Measurements from ENCODE around the gene ANKRD42. TPM values are rescaled to one million over a fixed set of nuclear protein-coding genes. Genes with fewer than 3 reads are reported as not detected.

ANKRD42 gene
- polyA plus RNA-seq, 1 of the 3 experiments (the other 2 are of a cell fraction), result 13.3 TPM

DNA sequence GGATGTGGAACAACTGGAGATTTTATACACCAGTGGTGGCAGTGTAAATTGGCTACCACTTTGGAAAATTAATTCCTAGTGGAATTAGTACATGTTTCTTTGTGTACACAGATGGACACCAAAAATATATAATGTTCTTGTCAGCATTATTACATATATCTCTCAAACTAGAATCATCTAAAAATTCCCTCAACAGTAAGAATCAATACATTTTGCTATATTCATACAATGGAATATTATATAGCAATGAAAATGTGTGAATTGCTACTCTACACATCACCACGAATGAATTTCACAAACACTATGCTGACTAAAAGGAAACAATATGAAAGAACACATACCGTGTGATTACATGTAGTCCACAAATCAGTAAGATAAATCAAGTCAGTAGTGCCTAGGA lies 58.8 kb downstream of the ANKRD42 start:
- H2AFZ ChIP-seq (ENCODE audit: low read depth), result no peak overlapping the region
- WGBS (ENCODE audit: low lambda C conversion rate), result 91% methylated on average over 2 of the region's 2 CpGs

DNA sequence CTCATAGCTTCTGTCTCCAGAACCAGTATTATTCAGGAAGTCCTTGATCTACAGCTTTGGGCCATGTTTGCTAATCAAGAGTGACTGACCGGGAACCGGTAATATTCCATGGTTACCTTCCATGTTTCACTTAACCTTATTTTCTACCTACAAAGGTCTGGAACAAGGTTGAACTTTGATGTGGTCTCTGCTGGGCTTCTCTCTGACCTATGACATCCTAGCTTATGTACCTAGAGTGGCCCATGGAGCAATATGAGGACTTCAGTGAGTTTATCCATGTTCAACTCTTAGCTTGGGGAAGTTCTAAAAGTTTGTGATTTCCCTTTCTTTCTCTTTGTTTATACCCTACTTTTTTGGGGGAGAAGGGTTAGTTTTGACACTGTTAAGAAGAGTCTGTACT lies 59.4 kb downstream of the ANKRD42 start:
- H3K4me2 ChIP-seq, result no peak overlapping the region
- TF ChIP-seq TCF12 (IDR thresholded peaks at IDR 0.05) (no peak), RCOR1 (IDR thresholded peaks at IDR 0.05; ENCODE audit: low read length) (no peak), RFX5 (IDR thresholded peaks at IDR 0.05; ENCODE audit: low read length) (no peak), EZH2phosphoT487 (IDR thresholded peaks at IDR 0.05; ENCODE audit: borderline replicate concordance, low read depth) (no peak), EP300 (IDR thresholded peaks at IDR 0.05; ENCODE audit: borderline replicate concordance in 1 of 2, low read depth in 1 of 2, low read length in 1 of 2) (no peak), SIN3A (IDR thresholded peaks at IDR 0.05; ENCODE audit: borderline replicate concordance, low read depth, low read length) (no peak), SMC3 (IDR thresholded peaks at IDR 0.05; ENCODE audit: low read depth, low read length) (no peak), JUND (IDR thresholded peaks at IDR 0.05) (no peak), FOXJ3 (CRISPR knock-in tag; IDR thresholded peaks at IDR 0.05) (no peak), MEF2A (IDR thresholded peaks at IDR 0.05; ENCODE audit: borderline replicate concordance, low read depth) (no peak)
- TF ChIP-seq, protein P1, sequence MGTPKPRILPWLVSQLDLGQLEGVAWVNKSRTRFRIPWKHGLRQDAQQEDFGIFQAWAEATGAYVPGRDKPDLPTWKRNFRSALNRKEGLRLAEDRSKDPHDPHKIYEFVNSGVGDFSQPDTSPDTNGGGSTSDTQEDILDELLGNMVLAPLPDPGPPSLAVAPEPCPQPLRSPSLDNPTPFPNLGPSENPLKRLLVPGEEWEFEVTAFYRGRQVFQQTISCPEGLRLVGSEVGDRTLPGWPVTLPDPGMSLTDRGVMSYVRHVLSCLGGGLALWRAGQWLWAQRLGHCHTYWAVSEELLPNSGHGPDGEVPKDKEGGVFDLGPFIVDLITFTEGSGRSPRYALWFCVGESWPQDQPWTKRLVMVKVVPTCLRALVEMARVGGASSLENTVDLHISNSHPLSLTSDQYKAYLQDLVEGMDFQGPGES (IDR thresholded peaks at IDR 0.05; ENCODE audit: low read depth, low read length), result no peak
- TF ChIP-seq, protein P2, sequence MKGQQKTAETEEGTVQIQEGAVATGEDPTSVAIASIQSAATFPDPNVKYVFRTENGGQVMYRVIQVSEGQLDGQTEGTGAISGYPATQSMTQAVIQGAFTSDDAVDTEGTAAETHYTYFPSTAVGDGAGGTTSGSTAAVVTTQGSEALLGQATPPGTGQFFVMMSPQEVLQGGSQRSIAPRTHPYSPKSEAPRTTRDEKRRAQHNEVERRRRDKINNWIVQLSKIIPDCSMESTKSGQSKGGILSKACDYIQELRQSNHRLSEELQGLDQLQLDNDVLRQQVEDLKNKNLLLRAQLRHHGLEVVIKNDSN (IDR thresholded peaks at IDR 0.05; ENCODE audit: borderline replicate concordance, low read depth), result no peak
- H2AFZ ChIP-seq (ENCODE audit: low read depth), result no peak overlapping the region
- no peak overlapping the region for H3K4me3 ChIP-seq (ENCODE audit: low read depth in 2 of 2, low read length in 1 of 2)
- H3F3A ChIP-seq (replicated peaks; ENCODE audit: insufficient read depth), result peaks cover 10% of the 10 kb centered on the region
- CTCF ChIA-PET, result interaction anchor here (0.9 to 1.2 kb wide), 3 partner anchors 9 to 575 kb away, joined by 3 to 5 read pairs (median 4); no protein-coding TSS in a partner anchor
- H3K36me3 ChIP-seq (replicated peaks in 1 of 2; ENCODE audit: control insufficient read depth in 1 of 2, insufficient read depth in 2 of 2, low read length in 1 of 2), result peaks cover 39 to 44% of the 10 kb centered on the region in 2 experiments
- no peaks in the 10 kb centered on the region for H3K9me2 ChIP-seq
- peaks cover 0 to 6% of the 10 kb centered on the region in 2 experiments; a peak in 1 of 4 replicates for H3K4me1 ChIP-seq (ENCODE audit: control insufficient read depth in 1 of 2, insufficient read depth in 2 of 2, low read depth in 1 of 2, low read length in 1 of 2)
- no peaks in the 10 kb centered on the region for H3K27me3 ChIP-seq (ENCODE audit: insufficient read depth)
- DNase-seq, result no peak
- H3K27ac ChIP-seq (ENCODE audit: low read depth in 2 of 2, low read length in 1 of 2), result no peak overlapping the region
- POLR2A ChIA-PET, result no interaction called here
- no peaks in the 10 kb centered on the region for H4K20me1 ChIP-seq (ENCODE audit: insufficient read depth)
- H3K9me3 ChIP-seq, result no peaks in the 10 kb centered on the region
- no peak overlapping the region for H3K9ac ChIP-seq
- 97% methylated on average over 2 of the region's 2 CpGs for WGBS (ENCODE audit: low lambda C conversion rate)
- H3K79me2 ChIP-seq (ENCODE audit: insufficient read depth), result no peaks in the 10 kb centered on the region

More for the DNA sequence above, 58.8 kb downstream of the ANKRD42 start:
- H3F3A ChIP-seq (replicated peaks; ENCODE audit: insufficient read depth), result peaks cover 10% of the 10 kb centered on the region
- ChIA-PET CTCF (interaction anchor here (0.9 to 1.2 kb wide), 3 partner anchors 8 to 576 kb away, joined by 3 to 5 read pairs (median 4); no protein-coding TSS in a partner anchor), POLR2A (no interaction called here)
- no peaks in the 10 kb centered on the region for H4K20me1 ChIP-seq (ENCODE audit: insufficient read depth)
- H3K4me2 ChIP-seq, result no peak overlapping the region
- no peak for DNase-seq
- H3K4me1 ChIP-seq (ENCODE audit: control insufficient read depth in 1 of 2, insufficient read depth in 2 of 2, low read depth in 1 of 2, low read length in 1 of 2), result 0 out of 4 replicates have a peak, but pooled peaks cover 0 to 3% of the 10 kb centered on the region in 2 experiments
- H3K79me2 ChIP-seq (ENCODE audit: insufficient read depth), result no peaks in the 10 kb centered on the region
- H3K9me3 ChIP-seq, result no peaks in the 10 kb centered on the region
- no peaks in the 10 kb centered on the region for H3K9me2 ChIP-seq
- no peaks in the 10 kb centered on the region for H3K27me3 ChIP-seq (ENCODE audit: insufficient read depth)
- H3K27ac ChIP-seq (ENCODE audit: low read depth in 2 of 2, low read length in 1 of 2), result no peak overlapping the region
- TF ChIP-seq, protein P3, sequence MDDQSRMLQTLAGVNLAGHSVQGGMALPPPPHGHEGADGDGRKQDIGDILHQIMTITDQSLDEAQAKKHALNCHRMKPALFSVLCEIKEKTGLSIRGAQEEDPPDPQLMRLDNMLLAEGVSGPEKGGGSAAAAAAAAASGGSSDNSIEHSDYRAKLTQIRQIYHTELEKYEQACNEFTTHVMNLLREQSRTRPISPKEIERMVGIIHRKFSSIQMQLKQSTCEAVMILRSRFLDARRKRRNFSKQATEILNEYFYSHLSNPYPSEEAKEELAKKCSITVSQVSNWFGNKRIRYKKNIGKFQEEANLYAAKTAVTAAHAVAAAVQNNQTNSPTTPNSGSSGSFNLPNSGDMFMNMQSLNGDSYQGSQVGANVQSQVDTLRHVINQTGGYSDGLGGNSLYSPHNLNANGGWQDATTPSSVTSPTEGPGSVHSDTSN (IDR thresholded peaks at IDR 0.05), result no peak
- TF ChIP-seq POLR2AphosphoS5 (IDR thresholded peaks at IDR 0.05; ENCODE audit: low read depth, low read length), result no peak
- no peak for TF ChIP-seq RXRA (IDR thresholded peaks at IDR 0.05; ENCODE audit: borderline replicate concordance, low read depth)
- no peak for TF ChIP-seq NFIC (IDR thresholded peaks at IDR 0.05; ENCODE audit: borderline replicate concordance)
- no peak for TF ChIP-seq FOXM1 (IDR thresholded peaks at IDR 0.05; ENCODE audit: low read depth)
- no peak for TF ChIP-seq JUND (IDR thresholded peaks at IDR 0.05)
- TF ChIP-seq MEF2A (IDR thresholded peaks at IDR 0.05; ENCODE audit: borderline replicate concordance, low read depth), result no peak
- TF ChIP-seq, protein P4, sequence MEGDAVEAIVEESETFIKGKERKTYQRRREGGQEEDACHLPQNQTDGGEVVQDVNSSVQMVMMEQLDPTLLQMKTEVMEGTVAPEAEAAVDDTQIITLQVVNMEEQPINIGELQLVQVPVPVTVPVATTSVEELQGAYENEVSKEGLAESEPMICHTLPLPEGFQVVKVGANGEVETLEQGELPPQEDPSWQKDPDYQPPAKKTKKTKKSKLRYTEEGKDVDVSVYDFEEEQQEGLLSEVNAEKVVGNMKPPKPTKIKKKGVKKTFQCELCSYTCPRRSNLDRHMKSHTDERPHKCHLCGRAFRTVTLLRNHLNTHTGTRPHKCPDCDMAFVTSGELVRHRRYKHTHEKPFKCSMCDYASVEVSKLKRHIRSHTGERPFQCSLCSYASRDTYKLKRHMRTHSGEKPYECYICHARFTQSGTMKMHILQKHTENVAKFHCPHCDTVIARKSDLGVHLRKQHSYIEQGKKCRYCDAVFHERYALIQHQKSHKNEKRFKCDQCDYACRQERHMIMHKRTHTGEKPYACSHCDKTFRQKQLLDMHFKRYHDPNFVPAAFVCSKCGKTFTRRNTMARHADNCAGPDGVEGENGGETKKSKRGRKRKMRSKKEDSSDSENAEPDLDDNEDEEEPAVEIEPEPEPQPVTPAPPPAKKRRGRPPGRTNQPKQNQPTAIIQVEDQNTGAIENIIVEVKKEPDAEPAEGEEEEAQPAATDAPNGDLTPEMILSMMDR (IDR thresholded peaks at IDR 0.05), result no peak
- no peak for TF ChIP-seq GABPA (IDR thresholded peaks at IDR 0.05; ENCODE audit: low read depth)
- TF ChIP-seq TCF12 (IDR thresholded peaks at IDR 0.05), result no peak
- TF ChIP-seq SIN3A (IDR thresholded peaks at IDR 0.05; ENCODE audit: borderline replicate concordance, low read depth, low read length), result no peak
- TF ChIP-seq MXI1 (IDR thresholded peaks at IDR 0.05; ENCODE audit: low read depth, low read length), result no peak
- H3K9ac ChIP-seq, result no peak overlapping the region
- H3K4me3 ChIP-seq (ENCODE audit: low read depth in 2 of 2, low read length in 1 of 2), result no peak overlapping the region
- H3K36me3 ChIP-seq (replicated peaks in 1 of 2; ENCODE audit: control insufficient read depth in 1 of 2, insufficient read depth in 2 of 2, low read length in 1 of 2), result peaks cover 33 to 40% of the 10 kb centered on the region in 2 experiments
